ENCODE measurements around the gene MTX3.

Gene MTX3

DNA sequence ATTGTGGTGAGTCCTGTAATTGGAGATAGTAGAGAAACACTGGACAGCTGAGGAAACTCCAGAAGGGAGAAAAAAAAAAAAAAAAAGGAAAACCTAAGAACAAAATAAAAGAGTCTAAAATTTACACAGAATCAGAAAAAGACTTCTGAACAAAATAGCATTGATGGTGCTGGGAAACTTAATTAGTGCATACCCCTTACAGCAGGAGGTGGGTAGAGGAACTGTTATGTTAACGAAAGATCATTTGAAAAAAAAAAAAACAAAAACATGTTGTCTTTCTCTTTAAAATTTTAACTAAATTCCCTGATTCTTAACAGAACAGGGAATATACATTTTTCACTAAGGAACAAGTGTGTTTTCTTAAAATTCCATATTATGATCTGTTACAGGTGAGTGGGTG lies 11.6 kb upstream of the MTX3 start:
- Mint-ChIP-seq H3K9me3 (no peaks in the 10 kb centered on the region), H3K4me3 (no peak overlapping the region), H3K4me1 (peaks cover 13% of the 10 kb centered on the region), H3K27me3 (no peaks in the 10 kb centered on the region), H3K36me3 (ENCODE audit: low read depth) (peaks cover 16% of the 10 kb centered on the region), H3K27ac (no peak overlapping the region)
- no peak for ATAC-seq
- no peak for DNase-seq

DNA sequence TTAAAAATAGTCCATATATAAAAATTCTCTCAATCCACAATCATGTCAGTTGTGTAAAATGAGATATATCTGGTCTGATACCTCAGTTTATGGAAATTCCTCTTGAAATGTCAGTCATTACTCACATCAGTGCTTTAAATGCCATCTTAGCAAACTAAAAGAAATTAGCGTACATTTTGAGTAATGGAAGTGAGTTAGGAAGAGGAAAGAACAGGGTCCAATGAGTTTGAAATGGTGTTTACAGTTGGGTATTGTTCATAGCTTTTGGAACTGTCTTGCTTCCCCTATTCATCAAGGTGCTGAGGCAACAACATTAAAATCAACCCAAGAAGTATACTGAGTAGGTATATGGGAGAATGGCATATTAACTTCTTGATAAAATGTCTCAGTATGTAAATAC lies 8.7 kb upstream of the MTX3 start:
- Mint-ChIP-seq H3K4me1 (peaks cover 20% of the 10 kb centered on the region), H3K27me3 (peaks cover 3% of the 10 kb centered on the region), H3K36me3 (ENCODE audit: low read depth) (peaks cover 16% of the 10 kb centered on the region), H3K9me3 (no peaks in the 10 kb centered on the region), H3K27ac (peak overlapping the region; percentile 66), H3K4me3 (peak overlapping the region; percentile 19)
- peak; percentile 86 for ATAC-seq
- no peak for DNase-seq

- peak overlapping the region; percentile 90 for H3K4me3 Mint-ChIP-seq
- no peaks in the 10 kb centered on the region for H3K9me3 Mint-ChIP-seq
- ATAC-seq: no peak
- H3K27me3 Mint-ChIP-seq: peaks cover 3% of the 10 kb centered on the region
- DNase-seq: no peak
- H3K36me3 Mint-ChIP-seq (ENCODE audit: low read depth): peaks cover 23% of the 10 kb centered on the region
- H3K27ac Mint-ChIP-seq: no peak overlapping the region
- H3K4me1 Mint-ChIP-seq: peaks cover 52% of the 10 kb centered on the region
Measured at GRCh38 chr5:79992891-79993657, 2.0 kb upstream of the MTX3 start.

DNA sequence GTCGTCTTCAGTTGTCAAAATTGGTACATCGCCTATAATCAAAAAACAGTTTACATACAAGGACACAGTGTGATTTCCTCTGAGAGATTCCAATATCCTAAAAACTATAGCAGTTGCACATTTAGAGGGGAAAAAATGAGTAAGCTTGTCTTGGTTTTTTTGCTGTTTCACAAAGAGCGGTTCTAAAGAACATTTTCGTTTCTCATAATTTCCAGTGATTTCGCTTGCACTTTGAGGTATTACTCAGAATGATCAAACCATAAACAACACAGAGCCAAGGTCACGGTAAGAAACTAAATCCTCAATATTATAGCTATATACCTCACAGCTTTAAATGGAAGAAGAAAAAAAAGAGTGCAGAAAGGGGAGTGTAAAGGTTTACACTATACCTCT lies 861 bp downstream of the MTX3 start:
- DNase-seq: no peak
- Mint-ChIP-seq H3K27me3 (no peaks in the 10 kb centered on the region), H3K4me1 (peaks cover 69% of the 10 kb centered on the region), H3K36me3 (ENCODE audit: low read depth) (peaks cover 43% of the 10 kb centered on the region), H3K9me3 (no peaks in the 10 kb centered on the region), H3K4me3 (peak overlapping the region; percentile 90), H3K27ac (peak overlapping the region; percentile 99)
- ATAC-seq: peak; percentile 73

- Mint-ChIP-seq H3K36me3 (ENCODE audit: low read depth) (peaks cover 69% of the 10 kb centered on the region), H3K4me3 (peak overlapping the region; percentile 55), H3K27ac (peak overlapping the region; percentile 100)
Measured at GRCh38 chr5:79986260-79986659, 4.8 kb downstream of the MTX3 start.

GRCh38 chr5:79985288-79985687 lies 5.8 kb downstream of the MTX3 start:
- peaks cover 78% of the 10 kb centered on the region for H3K36me3 Mint-ChIP-seq (ENCODE audit: low read depth)
- DNase-seq (no peak), ATAC-seq (no peak)

More at GRCh38 chr5:79986260-79986659, 4.8 kb downstream of the MTX3 start:
- peaks cover 85% of the 10 kb centered on the region for H3K4me1 Mint-ChIP-seq
- H3K27me3 Mint-ChIP-seq: no peaks in the 10 kb centered on the region
- ATAC-seq (no peak), DNase-seq (no peak)
- H3K9me3 Mint-ChIP-seq: no peaks in the 10 kb centered on the region

GRCh38 chr5:79984363-79984762 lies 6.7 kb downstream of the MTX3 start:
- DNase-seq: no peak
- Mint-ChIP-seq H3K4me1 (peaks cover 83% of the 10 kb centered on the region), H3K9me3 (no peaks in the 10 kb centered on the region)

More at GRCh38 chr5:79985288-79985687, 5.8 kb downstream of the MTX3 start:
- Mint-ChIP-seq H3K9me3 (no peaks in the 10 kb centered on the region), H3K4me1 (peaks cover 89% of the 10 kb centered on the region), H3K4me3 (peak overlapping the region; percentile 45), H3K27ac (peak overlapping the region; percentile 100), H3K27me3 (no peaks in the 10 kb centered on the region)

GRCh38 chr5:79983618-79984017 lies 7.4 kb downstream of the MTX3 start:
- Mint-ChIP-seq H3K4me3 (no peak overlapping the region), H3K36me3 (ENCODE audit: low read depth) (peaks cover 82% of the 10 kb centered on the region), H3K27me3 (no peaks in the 10 kb centered on the region), H3K4me1 (peaks cover 77% of the 10 kb centered on the region), H3K27ac (peak overlapping the region; percentile 100), H3K9me3 (no peaks in the 10 kb centered on the region)
- peak; percentile 87 for ATAC-seq
- DNase-seq: no peak

More at GRCh38 chr5:79984363-79984762, 6.7 kb downstream of the MTX3 start:
- no peaks in the 10 kb centered on the region for H3K27me3 Mint-ChIP-seq
- H3K4me3 Mint-ChIP-seq: peak overlapping the region; percentile 72
- peak overlapping the region; percentile 100 for H3K27ac Mint-ChIP-seq
- peaks cover 79% of the 10 kb centered on the region for H3K36me3 Mint-ChIP-seq (ENCODE audit: low read depth)
- ATAC-seq: peak; percentile 53

DNA sequence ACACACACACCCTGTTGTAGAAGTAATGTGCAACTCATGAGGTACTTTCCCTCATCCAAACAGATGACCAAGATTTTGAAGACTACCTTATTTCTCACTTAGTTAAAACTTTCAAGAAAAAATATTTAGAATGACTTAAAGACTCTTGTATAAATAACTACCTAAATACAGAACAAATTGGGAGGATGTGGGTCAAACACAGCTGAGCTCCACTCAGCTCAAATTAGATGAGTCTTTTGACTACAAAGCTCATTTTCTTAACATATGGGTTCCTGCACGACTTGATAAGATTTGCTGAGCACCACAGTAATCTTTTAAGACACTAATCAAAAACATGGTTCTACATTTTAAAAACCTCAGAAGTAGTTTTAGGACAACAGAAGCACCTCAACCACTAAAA lies 8.9 kb downstream of the MTX3 start:
- H3K36me3 Mint-ChIP-seq (ENCODE audit: low read depth): peaks cover 84% of the 10 kb centered on the region
- no peaks in the 10 kb centered on the region for H3K27me3 Mint-ChIP-seq
- H3K4me3 Mint-ChIP-seq: no peak overlapping the region
- peak overlapping the region; percentile 100 for H3K27ac Mint-ChIP-seq
- DNase-seq (no peak), ATAC-seq (no peak)
- H3K9me3 Mint-ChIP-seq: no peaks in the 10 kb centered on the region
- H3K4me1 Mint-ChIP-seq: peaks cover 64% of the 10 kb centered on the region

GRCh38 chr5:79976759-79977515 lies 14.1 kb downstream of the MTX3 start:
- Mint-ChIP-seq H3K27ac (no peak overlapping the region), H3K4me1 (peaks cover 15% of the 10 kb centered on the region), H3K27me3 (no peaks in the 10 kb centered on the region), H3K4me3 (no peak overlapping the region), H3K36me3 (ENCODE audit: low read depth) (peaks cover 56% of the 10 kb centered on the region), H3K9me3 (no peaks in the 10 kb centered on the region)
- no peak for ATAC-seq
- no peak for DNase-seq

GRCh38 chr5:79975422-79975821 lies 15.6 kb downstream of the MTX3 start:
- Mint-ChIP-seq H3K36me3 (ENCODE audit: low read depth) (peaks cover 43% of the 10 kb centered on the region), H3K4me3 (no peak overlapping the region), H3K27me3 (peaks cover 3% of the 10 kb centered on the region), H3K4me1 (peaks cover 2% of the 10 kb centered on the region), H3K27ac (no peak overlapping the region), H3K9me3 (no peaks in the 10 kb centered on the region)
- ATAC-seq: no peak
- no peak for DNase-seq

- DNase-seq (no peak), ATAC-seq (no peak)
- no peak overlapping the region for H3K4me3 Mint-ChIP-seq
- no peak overlapping the region for H3K27ac Mint-ChIP-seq
- peaks cover 37% of the 10 kb centered on the region for H3K36me3 Mint-ChIP-seq (ENCODE audit: low read depth)
- H3K4me1 Mint-ChIP-seq: no peaks in the 10 kb centered on the region
- no peaks in the 10 kb centered on the region for H3K9me3 Mint-ChIP-seq
- H3K27me3 Mint-ChIP-seq: peaks cover 6% of the 10 kb centered on the region
Measured at GRCh38 chr5:79974886-79975285, 16.2 kb downstream of the MTX3 start.

DNA sequence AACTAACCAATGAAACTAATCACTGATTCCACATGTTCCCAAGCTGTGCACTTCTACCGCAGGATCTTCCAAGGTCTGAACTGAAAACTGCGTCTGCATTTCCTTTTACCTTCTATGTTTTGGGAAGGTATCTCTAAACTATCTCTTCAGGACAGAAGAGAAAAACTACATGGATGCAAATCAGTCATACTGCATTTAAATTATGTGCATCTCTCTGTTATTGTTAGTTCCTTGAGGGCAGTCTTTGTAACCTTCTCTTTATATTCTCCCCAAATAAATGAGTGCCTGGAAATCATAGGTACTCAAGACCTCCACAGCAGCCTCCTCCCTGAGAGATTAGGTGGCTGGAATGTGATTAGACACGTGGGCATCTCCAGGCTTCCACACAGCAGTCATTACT lies 17.1 kb downstream of the MTX3 start:
- Mint-ChIP-seq H3K36me3 (ENCODE audit: low read depth) (peaks cover 32% of the 10 kb centered on the region), H3K9me3 (no peaks in the 10 kb centered on the region), H3K4me1 (no peaks in the 10 kb centered on the region), H3K27ac (no peak overlapping the region), H3K27me3 (peaks cover 6% of the 10 kb centered on the region), H3K4me3 (no peak overlapping the region)
- ATAC-seq (no peak), DNase-seq (no peak)

- peaks cover 6% of the 10 kb centered on the region for H3K27me3 Mint-ChIP-seq
- ATAC-seq (no peak), DNase-seq (no peak)
- no peak overlapping the region for H3K4me3 Mint-ChIP-seq
- H3K36me3 Mint-ChIP-seq (ENCODE audit: low read depth): peaks cover 27% of the 10 kb centered on the region
- H3K9me3 Mint-ChIP-seq: no peaks in the 10 kb centered on the region
- no peak overlapping the region for H3K27ac Mint-ChIP-seq
- no peaks in the 10 kb centered on the region for H3K4me1 Mint-ChIP-seq
Measured at GRCh38 chr5:79973511-79973910, 17.6 kb downstream of the MTX3 start.

- Mint-ChIP-seq H3K4me3 (no peak overlapping the region), H3K36me3 (ENCODE audit: low read depth) (peaks cover 7% of the 10 kb centered on the region), H3K9me3 (no peaks in the 10 kb centered on the region), H3K27ac (no peak overlapping the region), H3K4me1 (no peaks in the 10 kb centered on the region), H3K27me3 (peaks cover 13% of the 10 kb centered on the region)
- DNase-seq: no peak
- ATAC-seq: no peak
Measured at GRCh38 chr5:79971156-79971555, 19.9 kb downstream of the MTX3 start.
